22Rv1 (cell line): ENCODE data around the gene C9.

ENCODE experiments used
- H3K27ac ChIP-seq: fragments of 450-650 bp; 2 replicates; pipeline ENCODE4 v1.5.1; 2017
- ZFX ChIP-seq: fragments of 450-650 bp; IDR thresholded peaks from 2 replicates; pipeline ENCODE4 v1.6.1; 2017; ENCODE audit warnings: antibody characterized with exemption, borderline replicate concordance
- TF ChIP-seq, protein P1 (sequence below): fragments of 450-650 bp; IDR thresholded peaks from 2 replicates; pipeline ENCODE4 v1.5.1; 2017; ENCODE audit warnings: mild to moderate bottlenecking

The C9 gene

DNA sequence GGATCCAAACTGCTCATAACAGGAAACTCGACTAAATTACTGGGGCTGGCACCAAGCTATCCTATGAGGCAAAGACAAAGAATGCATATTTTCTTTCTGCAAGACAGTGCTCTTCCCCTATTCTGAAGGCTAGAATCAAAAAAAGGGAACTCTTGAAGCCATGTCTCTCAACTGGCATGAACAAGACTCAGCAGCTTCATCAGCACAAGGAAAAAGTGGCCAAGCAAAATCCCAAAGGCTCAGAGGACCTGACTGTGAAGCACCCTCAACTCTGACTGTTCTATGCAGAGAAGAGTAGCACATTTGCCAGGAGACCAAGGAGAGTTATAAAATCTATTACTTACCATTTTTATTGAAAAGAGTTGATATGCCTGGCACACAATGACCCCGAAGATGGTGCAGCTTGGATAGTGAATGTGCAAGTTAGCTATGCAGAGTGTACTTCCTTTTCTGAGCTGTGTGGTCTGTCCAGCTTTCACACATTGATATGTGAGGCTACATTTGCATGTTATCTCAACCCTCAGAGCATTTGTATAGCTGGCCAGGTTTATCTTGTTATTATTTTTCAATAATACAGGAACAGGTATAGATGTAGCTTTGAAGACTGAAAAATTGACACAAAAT is 94.0 kb downstream of the C9 start:
- no peak overlapping the region for H3K27ac ChIP-seq
- no peak for TF ChIP-seq ZFX

DNA sequence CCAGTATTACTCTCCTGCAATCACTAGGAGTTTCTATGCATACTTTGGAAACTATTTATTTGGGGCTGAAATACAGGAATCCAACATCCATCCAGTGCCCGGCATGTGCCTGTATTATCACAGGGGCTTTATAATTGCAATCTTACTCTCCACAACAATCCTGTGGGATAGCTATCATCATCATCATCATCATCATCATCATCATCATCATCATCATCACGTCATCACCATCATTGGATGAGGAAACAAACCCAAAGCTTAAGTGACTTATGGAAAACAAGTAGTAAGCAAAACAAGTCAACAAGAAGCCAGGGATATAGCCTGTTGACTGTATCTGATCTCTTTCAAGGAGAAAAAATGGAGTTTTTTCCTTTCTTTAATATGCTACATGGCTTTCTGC is 97.1 kb downstream of the C9 start:
- no peak overlapping the region for H3K27ac ChIP-seq
- no peak for TF ChIP-seq ZFX
- TF ChIP-seq, protein P1, sequence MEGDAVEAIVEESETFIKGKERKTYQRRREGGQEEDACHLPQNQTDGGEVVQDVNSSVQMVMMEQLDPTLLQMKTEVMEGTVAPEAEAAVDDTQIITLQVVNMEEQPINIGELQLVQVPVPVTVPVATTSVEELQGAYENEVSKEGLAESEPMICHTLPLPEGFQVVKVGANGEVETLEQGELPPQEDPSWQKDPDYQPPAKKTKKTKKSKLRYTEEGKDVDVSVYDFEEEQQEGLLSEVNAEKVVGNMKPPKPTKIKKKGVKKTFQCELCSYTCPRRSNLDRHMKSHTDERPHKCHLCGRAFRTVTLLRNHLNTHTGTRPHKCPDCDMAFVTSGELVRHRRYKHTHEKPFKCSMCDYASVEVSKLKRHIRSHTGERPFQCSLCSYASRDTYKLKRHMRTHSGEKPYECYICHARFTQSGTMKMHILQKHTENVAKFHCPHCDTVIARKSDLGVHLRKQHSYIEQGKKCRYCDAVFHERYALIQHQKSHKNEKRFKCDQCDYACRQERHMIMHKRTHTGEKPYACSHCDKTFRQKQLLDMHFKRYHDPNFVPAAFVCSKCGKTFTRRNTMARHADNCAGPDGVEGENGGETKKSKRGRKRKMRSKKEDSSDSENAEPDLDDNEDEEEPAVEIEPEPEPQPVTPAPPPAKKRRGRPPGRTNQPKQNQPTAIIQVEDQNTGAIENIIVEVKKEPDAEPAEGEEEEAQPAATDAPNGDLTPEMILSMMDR = no peak

DNA sequence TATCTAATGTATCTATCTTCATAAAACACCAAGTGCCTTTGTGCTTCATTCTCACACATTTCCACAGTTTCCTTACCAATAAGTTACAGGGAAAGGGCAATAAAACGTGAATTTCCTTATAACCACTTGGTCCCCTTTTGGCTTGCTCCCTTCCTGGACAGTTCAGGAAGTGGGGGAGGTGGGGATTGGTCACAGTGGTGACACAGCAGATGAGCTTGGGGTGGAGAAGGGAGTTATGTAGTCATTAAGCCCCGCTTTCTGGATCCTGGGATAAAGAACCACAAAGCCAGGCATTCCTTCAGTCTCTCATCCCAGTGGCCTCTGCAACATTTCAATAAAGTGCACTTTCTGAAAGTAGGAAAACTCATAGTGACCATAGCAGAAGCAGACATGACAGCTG is 97.9 kb downstream of the C9 start:
- TF ChIP-seq ZFX = no peak
- TF ChIP-seq, protein P1 = no peak
- no peak overlapping the region for H3K27ac ChIP-seq

DNA sequence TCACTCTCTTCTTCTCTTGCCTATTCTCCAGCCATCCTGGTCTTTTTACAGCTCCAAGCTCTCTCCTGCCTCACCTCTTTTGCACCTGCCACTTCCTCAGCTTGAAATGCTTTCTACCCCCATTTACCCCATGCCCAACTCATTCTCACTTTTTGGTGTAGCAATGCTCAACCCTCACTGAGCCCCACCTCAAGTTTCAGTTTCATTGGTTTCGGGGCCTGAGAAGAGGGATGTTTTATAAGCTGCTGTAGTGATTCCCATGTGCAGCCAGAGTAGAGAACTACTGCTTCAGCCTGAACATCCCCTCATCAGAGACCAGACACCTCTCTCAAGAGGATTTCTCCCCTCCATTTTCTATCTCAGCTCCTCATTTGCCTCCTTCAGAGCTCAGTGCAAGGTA is 99.8 kb downstream of the C9 start:
- no peak overlapping the region for H3K27ac ChIP-seq
- TF ChIP-seq, protein P1 = no peak
- TF ChIP-seq ZFX = no peak

DNA sequence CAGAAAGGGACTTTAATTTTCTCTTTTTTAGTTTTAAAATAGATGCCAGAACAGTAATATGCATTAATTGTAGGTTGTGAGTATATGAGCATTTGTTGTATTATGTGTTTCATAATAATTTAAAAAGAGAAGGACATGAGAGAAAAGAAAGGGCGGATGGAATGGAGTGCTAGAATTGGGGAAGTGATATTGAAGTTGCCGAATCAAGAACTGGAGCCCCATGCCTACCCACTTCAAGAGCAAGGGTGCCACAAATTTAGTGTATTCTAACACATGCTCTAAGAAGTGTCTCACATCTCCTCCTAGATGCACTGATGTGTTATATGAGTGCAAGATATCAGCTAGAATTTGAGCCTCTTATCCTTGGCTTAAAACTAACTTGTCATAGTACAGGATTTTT is 101.3 kb downstream of the C9 start:
- TF ChIP-seq, protein P1 = no peak
- TF ChIP-seq ZFX = no peak

DNA sequence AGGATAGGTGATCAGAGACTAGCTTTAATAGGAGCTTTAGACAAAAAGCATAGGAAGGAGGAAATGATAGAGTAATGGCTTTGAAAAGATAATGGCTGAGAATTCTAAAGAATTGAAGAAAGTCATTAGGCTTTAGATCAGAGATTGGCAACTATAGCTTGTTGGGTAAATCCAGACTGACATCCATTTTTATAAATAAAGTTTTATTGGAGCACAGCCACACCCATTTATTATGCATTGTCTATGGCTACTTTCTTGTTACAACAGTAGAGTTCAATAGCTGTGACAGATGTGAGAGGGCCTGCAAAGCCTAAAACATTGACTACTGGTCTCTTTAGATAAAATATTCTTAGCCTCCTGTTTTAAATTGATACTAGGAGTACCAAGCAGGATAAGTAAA is 104.2 kb downstream of the C9 start:
- no peak overlapping the region for H3K27ac ChIP-seq

More for the DNA sequence above, 101.3 kb downstream of the C9 start:
- no peak overlapping the region for H3K27ac ChIP-seq

DNA sequence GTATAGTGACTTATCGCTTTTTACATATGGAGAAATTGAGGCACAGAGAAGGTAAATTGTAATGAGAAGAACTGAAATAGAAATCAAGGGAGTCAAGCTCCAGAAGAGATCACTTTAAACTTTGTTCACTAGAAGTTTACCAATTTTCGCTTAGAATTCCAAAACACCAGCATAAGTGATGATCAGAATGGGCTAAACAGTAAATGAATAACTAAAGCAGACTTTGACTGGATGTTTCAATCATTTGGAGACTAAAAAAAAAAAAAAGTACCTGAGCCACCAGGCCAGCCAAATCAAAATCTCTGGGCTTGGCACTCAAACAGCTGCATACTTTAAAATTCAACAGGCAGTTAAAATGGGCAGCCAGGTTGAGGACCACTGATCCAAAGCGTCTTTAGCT is 106.7 kb downstream of the C9 start:
- no peak overlapping the region for H3K27ac ChIP-seq
- TF ChIP-seq, protein P1 = no peak

More for the DNA sequence above, 104.2 kb downstream of the C9 start:
- TF ChIP-seq ZFX = no peak
- TF ChIP-seq, protein P1 = no peak

DNA sequence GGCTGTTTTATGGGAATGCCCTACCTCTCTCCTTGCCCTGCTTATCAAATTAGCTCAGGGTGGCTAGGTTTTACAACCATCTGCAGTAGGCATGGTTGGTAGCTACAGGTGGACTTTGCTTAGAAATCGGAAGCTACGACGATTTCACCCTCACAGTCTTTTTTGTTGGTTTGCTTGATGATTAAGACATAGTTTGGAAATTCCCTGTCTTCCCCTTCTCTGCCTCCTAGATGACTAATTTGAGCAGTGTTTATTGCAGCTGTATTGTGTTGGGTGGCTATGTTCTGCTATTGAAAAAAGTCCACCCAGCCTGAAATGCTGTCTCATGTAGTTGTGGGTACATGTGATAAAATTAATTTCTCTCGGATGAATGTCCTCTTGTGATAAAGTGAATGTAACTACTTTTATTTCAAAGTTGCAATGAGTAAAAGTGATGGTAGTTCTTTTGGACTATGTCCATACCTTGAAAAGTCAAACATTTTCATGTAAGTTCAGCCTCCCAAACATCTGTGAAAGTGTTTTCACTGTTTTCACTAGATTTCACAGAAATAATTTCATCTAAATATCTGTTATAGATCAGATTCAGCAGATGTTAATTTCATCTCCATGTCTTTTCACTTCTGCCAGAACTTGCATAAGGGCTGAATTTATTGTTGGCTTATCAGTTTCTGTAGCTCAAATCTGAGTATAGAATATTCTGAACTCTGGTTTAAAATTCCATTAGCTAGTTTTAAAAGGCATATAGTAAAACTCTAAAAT is 107.6 kb downstream of the C9 start:
- H3K27ac ChIP-seq = no peak overlapping the region
- TF ChIP-seq ZFX = no peak
- TF ChIP-seq, protein P1 = no peak
